HepG2 (cell line): ENCODE measurements around the gene SRSF10. TPM values are rescaled to one million over a fixed set of nuclear protein-coding genes. Genes with fewer than 3 reads are reported as not detected.

Experiments used
- GZF1 ChIP-seq: sonication (generic); formaldehyde crosslinking; IDR thresholded peaks from 2 replicates; pipeline ENCODE4 v1.5.1; 2020; ENCODE audit warnings: mild to moderate bottlenecking, missing genetic modification reagents
- HDAC6 ChIP-seq: fragments of 200-600 bp; sonication (generic); IDR thresholded peaks from 2 replicates; pipeline ENCODE4 v1.7.0; 2017; ENCODE audit warnings: mild to moderate bottlenecking, antibody characterized with exemption, low read length, low read depth
- KLF12 ChIP-seq: sonication (generic); formaldehyde crosslinking; IDR thresholded peaks from 2 replicates; pipeline ENCODE4 v1.4.0; 2020; ENCODE audit warnings: missing genetic modification reagents, borderline replicate concordance
- RCOR2 ChIP-seq: IDR thresholded peaks from 2 replicates; pipeline ENCODE4 v1.6.1; 2016; ENCODE audit warnings: missing biosample characterization, missing genetic modification reagents
- SOX13 ChIP-seq, 3 experiments: fragments of 450-650 bp in 1 of 3; sonication (generic) in 1 of 3; formaldehyde crosslinking in 1 of 3; IDR thresholded peaks in 2 of 3; conservative IDR thresholded peaks in 1 of 3; 2 replicates each; pipeline versions ENCODE4 v1.5.0 to v1.6.1; 2016 to 2020; ENCODE audit warnings: antibody characterized with exemption in 1 of 3, mild to moderate bottlenecking in 1 of 3, missing compliant biosample characterization in 1 of 3, missing genetic modification reagents in 1 of 3, moderate library complexity in 1 of 3
- SP140L ChIP-seq: sonication (generic); formaldehyde crosslinking; IDR thresholded peaks from 2 replicates; pipeline ENCODE4 v1.4.0; 2020; ENCODE audit warnings: missing genetic modification reagents, borderline replicate concordance
- ZC3H4 ChIP-seq: sonication (generic); formaldehyde crosslinking; IDR thresholded peaks from 2 replicates; pipeline ENCODE4 v1.4.0; 2020; ENCODE audit warnings: missing genetic modification reagents, borderline replicate concordance
- ZFYVE20 ChIP-seq: sonication (generic); formaldehyde crosslinking; IDR thresholded peaks from 2 replicates; pipeline ENCODE4 v1.8.0; 2023; ENCODE audit warnings: low read depth, mild to moderate bottlenecking, moderate library complexity, missing genetic modification reagents, borderline replicate concordance
- ZNF296 ChIP-seq: sonication (generic); formaldehyde crosslinking; conservative IDR thresholded peaks from 2 replicates; pipeline ENCODE4 v1.5.0; 2020; ENCODE audit warnings: mild to moderate bottlenecking, missing genetic modification reagents
- ZNF326 ChIP-seq: sonication (generic); formaldehyde crosslinking; IDR thresholded peaks from 2 replicates; pipeline ENCODE4 v1.4.0; 2020; ENCODE audit warnings: missing genetic modification reagents, borderline replicate concordance
- ZNF383 ChIP-seq: sonication (generic); formaldehyde crosslinking; IDR thresholded peaks from 2 replicates; pipeline ENCODE4 v1.4.0; 2020; ENCODE audit warnings: missing genetic modification reagents, mild to moderate bottlenecking, borderline replicate concordance
- ZNF678 ChIP-seq: sonication (generic); formaldehyde crosslinking; IDR thresholded peaks from 2 replicates; pipeline ENCODE4 v1.4.0; 2020; ENCODE audit warnings: mild to moderate bottlenecking, missing genetic modification reagents
- polyA plus RNA-seq, 8 experiments: library from polyadenylated mRNA; depleted of rRNA in 3 of 8; stranded (reverse) in 7 of 8; unstranded in 1 of 8; fragments of >200 nt; fragmentation: Illumina TruSeq in 4 of 8; extraction: Trizol in 4 of 8; gene quantifications; 2 replicates each; pipeline versions ENCODE4 v1.2.1 to v1.2.3, GENCODE V29; 2011 to 2016; ENCODE audit warnings: low read depth in 4 of 8, missing spikeins in 1 of 8, mixed read lengths in 1 of 8; ENCODE audit not compliant: insufficient read depth in 1 of 8
- total RNA-seq, 5 experiments: library from RNA; depleted of rRNA; stranded (reverse); fragments of >200 nt; fragmentation: Illumina TruSeq; extraction: Trizol; gene quantifications; 2 replicates each; pipeline ENCODE4 v1.2.3, GENCODE V29; 2016; ENCODE audit warnings: low read depth in 1 of 5
- TF ChIP-seq, protein P1 (sequence below): sonication (generic); formaldehyde crosslinking; IDR thresholded peaks from 2 replicates; pipeline ENCODE4 v1.9.0; 2021; ENCODE audit warnings: missing genetic modification reagents, borderline replicate concordance
- TF ChIP-seq, protein P2 (sequence below): sonication (generic); formaldehyde crosslinking; IDR thresholded peaks from 2 replicates; pipeline ENCODE4 v1.4.0; 2020; ENCODE audit warnings: missing genetic modification reagents
- TF ChIP-seq, protein P3 (sequence below): fragments of 450-650 bp; IDR thresholded peaks from 2 replicates; pipeline ENCODE4 v1.6.1; 2017
- TF ChIP-seq, protein P4 (sequence below), 2 experiments: IDR thresholded peaks; 2 replicates each; pipeline ENCODE4 v1.6.1; 2011 to 2012; ENCODE audit warnings: low read length in 2 of 2, borderline replicate concordance in 1 of 2, low read depth in 1 of 2, mild to moderate bottlenecking in 1 of 2, moderate library complexity in 1 of 2

SRSF10 gene
- total and polyA plus RNA-seq, 2 of the 13 experiments (the other 11 are each of a cell fraction or from before 2014, with no cell fraction given): 126 to 186 TPM

DNA sequence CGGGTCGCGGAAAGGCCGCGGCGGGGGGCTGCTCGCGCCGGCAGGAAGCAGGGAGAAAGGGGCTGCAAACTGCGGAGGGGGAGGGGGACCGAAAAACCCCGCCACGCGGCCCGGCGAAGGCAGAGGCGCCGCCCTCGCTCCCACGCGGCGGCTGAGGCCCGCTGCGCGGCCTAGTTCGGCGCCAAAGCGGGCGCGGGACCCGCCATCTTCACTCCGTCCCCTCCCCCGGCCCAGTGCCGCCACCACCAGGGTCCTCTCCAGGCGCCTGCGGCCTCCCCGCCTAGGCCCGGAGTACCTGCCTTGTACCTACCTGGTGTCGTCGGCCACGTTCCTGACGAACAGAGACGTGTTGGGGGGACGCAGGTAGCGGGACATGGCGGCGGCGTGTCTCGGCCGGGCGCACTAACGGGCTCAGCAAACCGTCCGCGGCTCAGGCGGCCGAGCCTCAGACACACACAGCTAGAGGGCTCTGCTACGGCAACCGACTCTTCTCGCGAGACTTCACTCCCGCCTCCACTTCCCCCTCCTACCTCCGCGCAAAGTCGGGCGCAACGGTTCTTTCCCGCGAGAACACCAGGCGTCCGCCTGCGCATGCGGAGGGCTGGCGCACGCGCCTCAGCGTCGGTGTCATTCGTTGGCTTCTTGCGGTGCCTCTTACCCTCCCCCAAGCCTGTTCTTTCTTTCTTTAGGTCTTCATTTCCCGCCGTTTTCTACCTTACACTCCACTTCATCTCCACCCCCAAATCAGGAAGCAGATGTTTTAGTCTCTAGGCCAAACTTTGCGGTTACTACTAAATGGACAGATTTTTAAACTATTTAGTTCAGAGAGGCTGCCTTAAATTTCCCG, at the start of gene SRSF10 (continued):
- TF ChIP-seq, protein P1, sequence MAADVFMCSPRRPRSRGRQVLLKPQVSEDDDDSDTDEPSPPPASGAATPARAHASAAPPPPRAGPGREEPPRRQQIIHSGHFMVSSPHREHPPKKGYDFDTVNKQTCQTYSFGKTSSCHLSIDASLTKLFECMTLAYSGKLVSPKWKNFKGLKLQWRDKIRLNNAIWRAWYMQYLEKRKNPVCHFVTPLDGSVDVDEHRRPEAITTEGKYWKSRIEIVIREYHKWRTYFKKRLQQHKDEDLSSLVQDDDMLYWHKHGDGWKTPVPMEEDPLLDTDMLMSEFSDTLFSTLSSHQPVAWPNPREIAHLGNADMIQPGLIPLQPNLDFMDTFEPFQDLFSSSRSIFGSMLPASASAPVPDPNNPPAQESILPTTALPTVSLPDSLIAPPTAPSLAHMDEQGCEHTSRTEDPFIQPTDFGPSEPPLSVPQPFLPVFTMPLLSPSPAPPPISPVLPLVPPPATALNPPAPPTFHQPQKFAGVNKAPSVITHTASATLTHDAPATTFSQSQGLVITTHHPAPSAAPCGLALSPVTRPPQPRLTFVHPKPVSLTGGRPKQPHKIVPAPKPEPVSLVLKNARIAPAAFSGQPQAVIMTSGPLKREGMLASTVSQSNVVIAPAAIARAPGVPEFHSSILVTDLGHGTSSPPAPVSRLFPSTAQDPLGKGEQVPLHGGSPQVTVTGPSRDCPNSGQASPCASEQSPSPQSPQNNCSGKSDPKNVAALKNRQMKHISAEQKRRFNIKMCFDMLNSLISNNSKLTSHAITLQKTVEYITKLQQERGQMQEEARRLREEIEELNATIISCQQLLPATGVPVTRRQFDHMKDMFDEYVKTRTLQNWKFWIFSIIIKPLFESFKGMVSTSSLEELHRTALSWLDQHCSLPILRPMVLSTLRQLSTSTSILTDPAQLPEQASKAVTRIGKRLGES (CRISPR knock-in tag): peak; percentile 68; the same call in 1 of the 2 replicates
- TF ChIP-seq, protein P2, sequence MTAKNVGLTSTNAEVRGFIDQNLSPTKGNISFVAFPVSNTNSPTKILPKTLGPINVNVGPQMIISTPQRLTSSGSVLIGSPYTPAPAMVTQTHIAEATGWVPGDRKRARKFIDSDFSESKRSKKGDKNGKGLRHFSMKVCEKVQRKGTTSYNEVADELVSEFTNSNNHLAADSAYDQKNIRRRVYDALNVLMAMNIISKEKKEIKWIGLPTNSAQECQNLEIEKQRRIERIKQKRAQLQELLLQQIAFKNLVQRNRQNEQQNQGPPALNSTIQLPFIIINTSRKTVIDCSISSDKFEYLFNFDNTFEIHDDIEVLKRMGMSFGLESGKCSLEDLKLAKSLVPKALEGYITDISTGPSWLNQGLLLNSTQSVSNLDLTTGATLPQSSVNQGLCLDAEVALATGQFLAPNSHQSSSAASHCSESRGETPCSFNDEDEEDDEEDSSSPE: peak; percentile 96
- peak; percentile 86 for TF ChIP-seq KLF12 (CRISPR knock-in tag)
- 0 out of 2 replicates have a peak, but pooled peaks have one; percentile 80 for TF ChIP-seq ZNF383 (CRISPR knock-in tag)
- TF ChIP-seq SP140L (CRISPR knock-in tag): no peak
- peak; percentile 28; the same call in 1 of the 2 replicates for TF ChIP-seq ZNF678 (CRISPR knock-in tag)
- TF ChIP-seq ZC3H4 (CRISPR knock-in tag): no peak
- TF ChIP-seq, protein P3, sequence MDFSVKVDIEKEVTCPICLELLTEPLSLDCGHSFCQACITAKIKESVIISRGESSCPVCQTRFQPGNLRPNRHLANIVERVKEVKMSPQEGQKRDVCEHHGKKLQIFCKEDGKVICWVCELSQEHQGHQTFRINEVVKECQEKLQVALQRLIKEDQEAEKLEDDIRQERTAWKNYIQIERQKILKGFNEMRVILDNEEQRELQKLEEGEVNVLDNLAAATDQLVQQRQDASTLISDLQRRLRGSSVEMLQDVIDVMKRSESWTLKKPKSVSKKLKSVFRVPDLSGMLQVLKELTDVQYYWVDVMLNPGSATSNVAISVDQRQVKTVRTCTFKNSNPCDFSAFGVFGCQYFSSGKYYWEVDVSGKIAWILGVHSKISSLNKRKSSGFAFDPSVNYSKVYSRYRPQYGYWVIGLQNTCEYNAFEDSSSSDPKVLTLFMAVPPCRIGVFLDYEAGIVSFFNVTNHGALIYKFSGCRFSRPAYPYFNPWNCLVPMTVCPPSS: no peak
- peak; percentile 64; the same call in 1 of the 2 replicates for TF ChIP-seq ZFYVE20
- TF ChIP-seq ZNF326 (CRISPR knock-in tag): no peak
- no peak for TF ChIP-seq RCOR2 (CRISPR knock-in tag)
- peak; percentile 79; the same call in 1 of the 2 replicates for TF ChIP-seq ZNF296 (CRISPR knock-in tag)
- no peak for TF ChIP-seq HDAC6
- TF ChIP-seq, protein P4, sequence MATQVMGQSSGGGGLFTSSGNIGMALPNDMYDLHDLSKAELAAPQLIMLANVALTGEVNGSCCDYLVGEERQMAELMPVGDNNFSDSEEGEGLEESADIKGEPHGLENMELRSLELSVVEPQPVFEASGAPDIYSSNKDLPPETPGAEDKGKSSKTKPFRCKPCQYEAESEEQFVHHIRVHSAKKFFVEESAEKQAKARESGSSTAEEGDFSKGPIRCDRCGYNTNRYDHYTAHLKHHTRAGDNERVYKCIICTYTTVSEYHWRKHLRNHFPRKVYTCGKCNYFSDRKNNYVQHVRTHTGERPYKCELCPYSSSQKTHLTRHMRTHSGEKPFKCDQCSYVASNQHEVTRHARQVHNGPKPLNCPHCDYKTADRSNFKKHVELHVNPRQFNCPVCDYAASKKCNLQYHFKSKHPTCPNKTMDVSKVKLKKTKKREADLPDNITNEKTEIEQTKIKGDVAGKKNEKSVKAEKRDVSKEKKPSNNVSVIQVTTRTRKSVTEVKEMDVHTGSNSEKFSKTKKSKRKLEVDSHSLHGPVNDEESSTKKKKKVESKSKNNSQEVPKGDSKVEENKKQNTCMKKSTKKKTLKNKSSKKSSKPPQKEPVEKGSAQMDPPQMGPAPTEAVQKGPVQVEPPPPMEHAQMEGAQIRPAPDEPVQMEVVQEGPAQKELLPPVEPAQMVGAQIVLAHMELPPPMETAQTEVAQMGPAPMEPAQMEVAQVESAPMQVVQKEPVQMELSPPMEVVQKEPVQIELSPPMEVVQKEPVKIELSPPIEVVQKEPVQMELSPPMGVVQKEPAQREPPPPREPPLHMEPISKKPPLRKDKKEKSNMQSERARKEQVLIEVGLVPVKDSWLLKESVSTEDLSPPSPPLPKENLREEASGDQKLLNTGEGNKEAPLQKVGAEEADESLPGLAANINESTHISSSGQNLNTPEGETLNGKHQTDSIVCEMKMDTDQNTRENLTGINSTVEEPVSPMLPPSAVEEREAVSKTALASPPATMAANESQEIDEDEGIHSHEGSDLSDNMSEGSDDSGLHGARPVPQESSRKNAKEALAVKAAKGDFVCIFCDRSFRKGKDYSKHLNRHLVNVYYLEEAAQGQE (IDR thresholded peaks at IDR 0.05; ENCODE audit: borderline replicate concordance in 1 of 2, low read depth in 1 of 2, low read length in 2 of 2): peak in 1 of 2 experiments; percentile 49; a peak in 1 of 4 replicates
- 0 out of 2 replicates have a peak, but pooled peaks have one; percentile 63 for TF ChIP-seq GZF1
- peak; percentile 41; the same call in 1 of the 2 replicates for TF ChIP-seq SOX13 (IDR thresholded peaks at IDR 0.05)
- TF ChIP-seq SOX13 (CRISPR knock-in tag; conservative IDR thresholded peaks at IDR 0.05 in 1 of 2, IDR thresholded peaks at IDR 0.05 in 1 of 2): 0 out of 4 replicates have a peak, but pooled peaks of 1 of the 2 experiments have one; percentile 13
